Uterus (tissue), 2 donors: ENCODE results near the gene MLPH.

Experiments used
- CTCF ChIP-seq, 4 experiments: fragments of 200-600 bp in 2 of 4; fragments of 450-650 bp in 2 of 4; sonication (generic) in 2 of 4; IDR thresholded peaks; one replicate each; pipeline ENCODE4 v1.5.1; 2016 to 2019; ENCODE audit warnings: antibody characterized with exemption in 4 of 4, mild to moderate bottlenecking in 2 of 4, moderate library complexity in 1 of 4
- POLR2A ChIP-seq, 2 donors: fragments of 450-650 bp; IDR thresholded peaks; one replicate each; pipeline ENCODE4 v1.6.1; 2016; ENCODE audit warnings: antibody characterized with exemption in 2 of 2, mild to moderate bottlenecking in 1 of 2, moderate library complexity in 1 of 2

DNA sequence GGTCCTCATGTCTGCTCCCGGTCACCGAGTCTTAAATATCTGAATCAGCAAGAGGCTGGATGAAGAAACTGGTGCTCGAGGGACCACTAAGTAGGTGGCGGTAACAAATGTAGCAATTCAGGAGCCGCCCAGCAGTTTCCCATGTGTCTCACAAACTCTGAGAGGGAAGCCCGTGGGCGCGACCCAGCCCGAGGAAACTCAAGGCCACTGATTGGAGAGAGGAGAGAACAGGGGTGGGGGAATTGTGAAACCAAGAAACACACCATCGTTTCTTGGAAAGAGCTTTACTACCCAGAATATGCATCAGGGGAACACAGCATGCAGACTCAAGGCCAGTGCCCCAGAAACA lies 10.8 kb downstream of the MLPH start:
- TF ChIP-seq POLR2A (IDR thresholded peaks at IDR 0.05) (no peak), CTCF (IDR thresholded peaks at IDR 0.05) (no peak)
